IPS-NIHi7 (cell line): ENCODE measurements around the gene TBL1Y.
"Not testable (repeated sequence)": the region's sequence is repeated elsewhere in the genome, so short reads cannot be mapped to it uniquely, and the experiment has no call there.

Source experiments
- DNase-seq: peaks from one replicate; pipeline ENCODE4 v3.0.0; 2012; ENCODE audit warnings: mixed read lengths; ENCODE audit errors: extremely low spot score

The TBL1Y gene

GRCh38 chrY:7080548-7080947 lies 170.1 kb downstream of the TBL1Y start:
- DNase-seq, result not testable (repeated sequence)

GRCh38 chrY:7085606-7086005 lies 175.1 kb downstream of the TBL1Y start:
- DNase-seq, result no peak

GRCh38 chrY:7092836-7093235 lies 182.3 kb downstream of the TBL1Y start:
- DNase-seq, result no peak

- no peak for DNase-seq
Observed at GRCh38 chrY:7094365-7094764, 183.9 kb downstream of the TBL1Y start.

GRCh38 chrY:7097021-7097420 lies 186.5 kb downstream of the TBL1Y start:
- DNase-seq, result no peak

- DNase-seq, result no peak
Observed at GRCh38 chrY:7099742-7100141, 189.2 kb downstream of the TBL1Y start.

GRCh38 chrY:7102680-7103079 lies 192.2 kb downstream of the TBL1Y start:
- no peak for DNase-seq

GRCh38 chrY:7107179-7107578 lies 196.7 kb downstream of the TBL1Y start:
- no peak for DNase-seq

GRCh38 chrY:7110086-7110485 lies 199.6 kb downstream of the TBL1Y start:
- no peak for DNase-seq

GRCh38 chrY:7115871-7116270 lies 205.4 kb downstream of the TBL1Y start:
- no peak for DNase-seq

GRCh38 chrY:7122202-7122601 lies 211.7 kb downstream of the TBL1Y start:
- DNase-seq, result no peak

GRCh38 chrY:7125136-7126056 lies 214.9 kb downstream of the TBL1Y start:
- DNase-seq, result no peak

GRCh38 chrY:7128211-7128610 lies 217.7 kb downstream of the TBL1Y start:
- no peak for DNase-seq
